HG03469 (cell line): ENCODE data around the gene MCEMP1.

Experiments used
- ATAC-seq: cut with Tn5 transposase; IDR thresholded peaks from one replicate; pipeline ENCODE4 v1.9.1; 2021; ENCODE audit warnings: mild to moderate bottlenecking, moderate library complexity, moderate number of reproducible peaks; ENCODE audit not compliant: unreplicated experiment

MCEMP1 gene

DNA sequence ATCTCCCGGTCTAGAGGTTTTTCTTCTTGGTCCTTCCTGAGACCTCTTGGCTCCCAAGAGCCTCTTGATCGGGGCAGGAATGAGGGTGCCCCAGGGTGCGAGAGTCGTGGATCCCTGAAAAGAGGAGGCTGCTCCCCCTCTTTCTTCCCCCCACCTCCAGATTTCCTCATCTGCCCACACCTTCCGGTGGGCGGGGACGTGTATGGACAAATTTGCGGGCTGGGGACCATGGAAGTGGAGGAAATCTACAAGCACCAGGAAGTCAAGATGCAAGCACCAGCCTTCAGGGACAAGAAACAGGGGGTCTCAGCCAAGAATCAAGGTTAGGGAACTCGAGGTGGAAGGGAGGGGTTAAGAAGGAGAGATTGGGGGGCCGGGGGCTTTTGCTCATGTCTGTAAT is at the start of gene MCEMP1:
Gene MCEMP1 (plus strand): TSS at position 237 of the 400 bp plus-strand sequence. CDS start 31 bp downstream, at position 268.
- ATAC-seq: no peak

- no peak for ATAC-seq
These were observed 49.7 kb upstream of the MCEMP1 start for GRCh38 chr19:7627166-7627565.

GRCh38 chr19:7628589-7629311 is 48.1 kb upstream of the MCEMP1 start:
- ATAC-seq: no peak

DNA sequence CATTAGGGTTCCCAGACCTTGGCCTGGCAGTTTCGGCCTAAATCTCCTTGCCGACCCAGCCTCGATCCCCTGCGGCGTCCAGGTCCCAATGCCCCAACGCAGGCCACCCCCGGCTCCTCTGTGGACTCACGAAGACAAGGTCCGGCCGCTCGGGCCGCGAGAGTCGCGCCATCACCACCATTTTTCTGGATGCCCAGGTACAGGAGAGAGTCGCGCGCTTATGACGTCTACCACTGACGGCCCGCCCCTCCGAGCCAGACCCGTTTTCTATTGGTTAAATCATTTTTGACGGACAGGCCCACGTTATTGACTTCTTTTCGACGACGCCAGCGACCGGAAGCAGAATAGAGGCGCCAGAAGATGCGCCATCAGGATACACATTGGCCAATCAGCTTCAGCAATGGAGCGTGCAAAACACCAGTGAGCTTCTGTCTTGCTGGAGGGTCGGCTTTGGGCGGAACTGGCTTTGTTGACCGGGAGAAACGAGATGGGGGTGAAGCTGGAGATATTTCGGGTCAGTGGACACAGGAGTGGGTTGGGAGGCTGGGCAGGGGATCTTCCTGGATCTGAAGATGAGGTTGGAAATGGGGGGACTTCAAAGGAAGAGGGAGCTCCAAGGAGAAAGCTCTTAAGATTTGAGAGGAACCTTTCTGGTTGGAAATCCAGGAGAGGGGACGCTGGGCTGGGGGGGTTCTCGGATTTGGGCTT is 47.4 kb upstream of the MCEMP1 start, which contains the start of the genes PET100 and XAB2:
Gene PET100 (plus strand): TSS at position 447 of the 708 bp plus-strand sequence. CDS start 41 bp downstream, at position 488.
Gene XAB2 (minus strand): TSS at position 199 of the 708 bp plus-strand sequence. CDS start 18 bp downstream, at position 181.
- peak; percentile 59 for ATAC-seq

GRCh38 chr19:7631577-7631976 is 45.3 kb upstream of the MCEMP1 start:
- no peak for ATAC-seq

GRCh38 chr19:7632340-7633203 is 44.3 kb upstream of the MCEMP1 start:
- no peak for ATAC-seq

DNA sequence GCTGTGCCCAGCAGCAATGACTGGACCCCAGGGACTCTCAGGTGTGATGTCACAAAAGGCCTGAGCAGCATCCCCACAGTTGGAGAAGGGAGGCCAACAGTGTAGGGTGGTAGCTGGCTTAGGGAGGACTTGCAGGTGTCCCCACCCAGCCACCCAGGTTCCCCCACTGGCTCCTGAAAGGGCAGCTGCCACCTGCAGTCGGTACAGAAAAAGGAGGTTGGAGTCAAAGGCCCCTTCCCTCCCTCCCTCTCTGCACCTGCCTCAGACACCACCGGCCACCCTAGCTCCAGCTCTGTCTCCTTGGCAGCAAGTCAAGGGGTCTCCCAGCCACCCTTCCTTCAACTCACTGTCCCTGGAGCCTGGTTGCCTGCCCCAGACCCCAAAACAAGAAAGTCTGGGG is 43.2 kb upstream of the MCEMP1 start, which contains the start of gene PCP2:
Gene PCP2 (minus strand): TSS at position 22 of the 400 bp plus-strand sequence. CDS start 262 bp downstream, outside the sequence.
- no peak for ATAC-seq

DNA sequence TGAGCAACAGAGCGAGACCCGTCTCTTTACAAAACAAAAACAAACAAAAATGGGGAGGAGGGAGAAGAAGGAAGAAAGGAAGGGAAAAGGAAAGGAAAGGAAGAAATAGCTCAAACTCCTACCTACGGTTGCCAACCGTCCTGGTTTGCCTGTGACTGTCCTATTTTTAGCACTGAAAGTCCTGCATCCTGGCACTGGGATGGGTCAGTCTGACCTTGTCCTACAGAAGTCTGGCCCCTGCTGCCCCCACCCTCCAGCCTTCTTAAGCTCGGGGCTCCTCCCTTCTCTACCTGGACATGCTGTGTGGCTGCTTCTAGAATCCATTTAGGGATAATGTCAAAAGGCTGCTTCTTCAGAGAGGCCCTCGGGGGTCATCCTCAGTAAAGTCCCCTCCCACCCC is 41.2 kb upstream of the MCEMP1 start:
- no peak for ATAC-seq

- no peak for ATAC-seq
These were observed 40.6 kb upstream of the MCEMP1 start for GRCh38 chr19:7636317-7636690.

DNA sequence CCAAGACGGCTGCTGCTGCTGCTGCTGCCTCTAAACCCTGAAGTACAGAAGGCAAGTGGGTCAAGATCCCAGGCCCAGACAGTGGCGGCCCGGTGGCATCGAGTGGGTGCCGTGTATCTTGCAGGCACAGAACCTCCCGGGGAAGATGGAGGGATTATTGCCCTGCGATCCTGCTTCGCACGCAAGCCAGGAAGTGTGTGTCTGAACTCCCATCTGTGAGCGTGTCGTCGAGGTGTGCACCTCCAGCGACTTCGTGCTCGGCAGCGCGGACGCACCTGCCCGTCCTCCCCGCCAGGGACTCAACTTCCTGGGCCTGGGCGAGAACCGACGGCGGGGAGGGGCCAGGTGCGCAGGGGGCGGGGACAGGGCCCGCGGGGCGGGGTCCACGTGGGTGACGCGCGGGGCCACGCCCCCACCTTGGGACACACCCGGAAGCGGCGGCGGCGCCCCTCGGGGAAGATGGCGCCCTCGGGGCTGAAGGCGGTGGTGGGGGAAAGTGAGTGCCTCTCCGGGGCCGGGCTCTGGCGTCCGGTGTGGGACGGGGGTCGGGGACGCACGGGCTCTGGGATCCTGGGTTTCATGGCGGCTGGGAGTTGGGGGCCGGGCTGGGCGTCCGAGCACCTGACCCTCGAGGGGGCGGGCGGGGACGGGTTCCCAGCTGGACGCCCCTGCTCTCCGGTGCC is 40.1 kb upstream of the MCEMP1 start, which contains the start of gene STXBP2:
Gene STXBP2 (plus strand): TSS at position 420 of the 683 bp plus-strand sequence. CDS start 40 bp downstream, at position 460.
- no peak for ATAC-seq

GRCh38 chr19:7637374-7638256 is 39.3 kb upstream of the MCEMP1 start:
- ATAC-seq: no peak

DNA sequence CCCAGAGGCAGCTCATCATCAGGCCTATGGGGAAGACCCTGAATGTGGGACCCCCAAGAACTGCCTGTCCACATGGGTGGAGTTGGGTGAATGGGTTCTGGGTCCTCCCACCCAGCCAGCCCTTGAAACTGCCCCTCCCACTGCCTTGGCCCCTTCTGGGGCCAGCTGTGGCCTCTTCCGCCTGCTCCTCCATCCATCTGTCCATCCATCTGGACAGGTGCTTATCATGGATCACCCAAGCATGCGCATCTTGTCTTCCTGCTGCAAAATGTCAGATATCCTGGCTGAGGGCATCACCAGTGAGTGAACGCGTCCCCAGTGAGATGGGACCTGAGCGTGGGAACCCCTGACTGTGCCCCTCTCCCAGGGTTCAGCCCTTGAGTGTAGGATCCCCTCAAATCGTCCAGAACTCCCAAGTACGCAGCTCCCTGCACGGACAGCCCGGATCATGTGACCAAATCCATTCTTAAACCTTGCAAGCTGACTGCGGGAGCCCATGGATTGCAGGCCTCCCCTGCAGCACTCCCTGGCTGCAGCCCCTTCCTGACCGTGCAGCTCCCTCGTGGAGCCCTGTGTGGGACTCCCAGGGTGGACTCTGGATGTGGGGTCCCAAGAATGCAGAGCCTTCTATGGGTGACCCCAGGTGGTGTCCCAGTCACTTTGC is 38.0 kb upstream of the MCEMP1 start:
- ATAC-seq: no peak

GRCh38 chr19:7639863-7640348 is 37.0 kb upstream of the MCEMP1 start:
- ATAC-seq: no peak

- no peak for ATAC-seq
These were observed 36.1 kb upstream of the MCEMP1 start for GRCh38 chr19:7640803-7641202.

GRCh38 chr19:7641290-7642276 is 35.3 kb upstream of the MCEMP1 start:
- no peak for ATAC-seq

GRCh38 chr19:7642295-7643030 is 34.4 kb upstream of the MCEMP1 start:
- no peak for ATAC-seq

DNA sequence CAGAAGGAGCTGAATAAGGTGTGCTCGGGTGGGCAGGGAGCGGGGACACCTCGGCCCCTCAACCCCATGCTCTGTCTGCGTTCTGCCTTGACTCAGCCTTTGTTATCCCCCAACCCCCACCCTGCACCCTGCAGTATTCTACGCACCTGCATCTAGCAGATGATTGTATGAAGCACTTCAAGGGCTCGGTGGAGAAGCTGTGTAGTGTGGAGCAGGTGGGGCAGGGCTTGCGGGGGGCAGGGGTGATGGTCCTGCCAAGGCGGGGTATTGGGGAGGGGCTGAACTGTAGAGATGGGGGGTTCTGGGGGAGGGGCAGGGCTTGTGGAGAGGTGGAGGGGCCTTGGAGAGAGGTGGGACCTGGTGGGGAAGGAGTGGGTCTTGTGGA is 33.9 kb upstream of the MCEMP1 start:
- no peak for ATAC-seq
